DND-41 (cell line): ENCODE data around the gene CACNA1S.

Experiments used
- ATAC-seq: fragments of 200-7000 bp; cut with Tn5 transposase; 3 replicates; pipeline ENCODE4 v1.9.1; 2021; ENCODE audit warnings: low read depth; ENCODE audit not compliant: insufficient read depth
- DNase-seq: peaks from one replicate; pipeline ENCODE4 v3.0.0-alpha.2; 2020
- H2AFZ ChIP-seq: 2 replicates; pipeline ENCODE4 v1.6.0; 2012; ENCODE audit warnings: low read depth, low read length
- H3K27ac ChIP-seq: 2 replicates; pipeline ENCODE4 v1.5.1; 2012; ENCODE audit warnings: low read length, inconsistent platforms
- H3K27me3 ChIP-seq: fragments of 200-600 bp; sonication (generic); 2 replicates; pipeline ENCODE4 v1.6.0; 2012; ENCODE audit warnings: low read length, mild to moderate bottlenecking, inconsistent platforms; ENCODE audit not compliant: insufficient read depth, poor library complexity
- H3K36me3 ChIP-seq: 2 replicates; pipeline ENCODE4 v1.5.1; 2012; ENCODE audit warnings: low read length, inconsistent platforms; ENCODE audit not compliant: insufficient read depth
- H3K4me1 ChIP-seq: 2 replicates; pipeline ENCODE4 v1.5.1; 2012; ENCODE audit warnings: mild to moderate bottlenecking, low read length; ENCODE audit not compliant: insufficient read depth
- H3K4me2 ChIP-seq: 2 replicates; pipeline ENCODE4 v1.6.0; 2012; ENCODE audit warnings: mild to moderate bottlenecking, moderate library complexity, low read length, inconsistent platforms; ENCODE audit not compliant: insufficient read depth
- H3K4me3 ChIP-seq, 2 experiments: fragments of 200-600 bp in 1 of 2; shearing (Covaris generic) in 1 of 2; 2 replicates each; pipeline ENCODE4 v1.5.1; 2012 to 2016; ENCODE audit warnings: inconsistent platforms in 2 of 2, low read length in 2 of 2, mild to moderate bottlenecking in 2 of 2, low read depth in 1 of 2, moderate library complexity in 1 of 2
- H3K79me2 ChIP-seq: 2 replicates; pipeline ENCODE4 v1.6.0; 2012; ENCODE audit warnings: low read length, inconsistent platforms; ENCODE audit not compliant: insufficient read depth
- H3K9ac ChIP-seq: 2 replicates; pipeline ENCODE4 v1.6.0; 2012; ENCODE audit warnings: low read depth, mild to moderate bottlenecking, inconsistent platforms, low read length, moderate library complexity
- H3K9me3 ChIP-seq: 2 replicates; pipeline ENCODE4 v1.5.1; 2012; ENCODE audit warnings: low read length, moderate library complexity, mild to moderate bottlenecking, inconsistent platforms; ENCODE audit not compliant: insufficient read depth, severe bottlenecking
- H4K20me1 ChIP-seq: 2 replicates; pipeline ENCODE4 v1.6.0; 2012; ENCODE audit warnings: low read length; ENCODE audit not compliant: insufficient read depth
- EZH2 ChIP-seq: IDR thresholded peaks from 3 replicates; pipeline ENCODE4 v1.6.1; 2012; ENCODE audit warnings: borderline replicate concordance, low read depth, mild to moderate bottlenecking, moderate library complexity, low read length, inconsistent platforms; ENCODE audit not compliant: severe bottlenecking
- TF ChIP-seq, protein P1 (sequence below): IDR thresholded peaks from 2 replicates; pipeline ENCODE4 v1.5.1; 2012; ENCODE audit warnings: borderline replicate concordance, low read length, moderate library complexity, mild to moderate bottlenecking; ENCODE audit not compliant: poor library complexity, severe bottlenecking; ENCODE audit errors: extremely low read depth

The CACNA1S gene

DNA sequence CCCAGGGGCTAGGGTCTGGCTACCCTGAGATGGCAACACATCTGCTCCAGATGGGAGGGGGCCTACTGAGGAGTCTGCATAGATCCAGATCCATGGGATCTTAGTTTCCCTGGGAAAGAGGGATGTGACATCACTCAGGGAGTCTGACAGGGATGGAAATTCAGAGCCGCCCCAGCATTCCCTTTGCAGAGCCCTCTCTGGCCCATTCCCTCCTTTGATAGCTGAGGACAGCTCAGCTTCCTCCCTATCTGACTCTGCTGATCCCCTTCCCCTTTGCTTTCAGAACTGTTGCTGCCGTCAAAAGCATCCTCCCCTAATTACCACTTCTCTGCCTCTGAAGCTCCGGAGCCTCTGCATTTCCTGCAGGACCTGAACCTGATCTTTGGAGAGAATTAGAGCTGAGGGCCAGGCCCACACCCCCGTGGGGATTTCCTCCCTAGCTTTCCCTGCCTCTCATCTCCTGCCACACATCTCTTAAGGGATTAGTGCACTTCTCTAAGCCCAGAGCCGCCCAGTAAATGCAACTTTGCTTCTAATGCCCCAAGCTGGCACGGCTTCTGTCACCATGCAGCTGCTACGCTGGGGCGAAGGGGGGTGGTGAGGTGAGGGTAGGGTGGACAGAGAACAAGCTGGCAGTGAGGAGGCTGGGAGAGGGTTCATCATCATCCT, 24.3 kb upstream of the CACNA1S start:
- ATAC-seq (no peak), DNase-seq (no peak)
- H3K9ac ChIP-seq: no peak overlapping the region
- H3K9me3 ChIP-seq: no peaks in the 10 kb centered on the region
- no peaks in the 10 kb centered on the region for H3K79me2 ChIP-seq
- H3K4me2 ChIP-seq: no peak overlapping the region
- peaks cover 62% of the 10 kb centered on the region for H3K36me3 ChIP-seq
- no peak for TF ChIP-seq EZH2
- TF ChIP-seq, protein P1, sequence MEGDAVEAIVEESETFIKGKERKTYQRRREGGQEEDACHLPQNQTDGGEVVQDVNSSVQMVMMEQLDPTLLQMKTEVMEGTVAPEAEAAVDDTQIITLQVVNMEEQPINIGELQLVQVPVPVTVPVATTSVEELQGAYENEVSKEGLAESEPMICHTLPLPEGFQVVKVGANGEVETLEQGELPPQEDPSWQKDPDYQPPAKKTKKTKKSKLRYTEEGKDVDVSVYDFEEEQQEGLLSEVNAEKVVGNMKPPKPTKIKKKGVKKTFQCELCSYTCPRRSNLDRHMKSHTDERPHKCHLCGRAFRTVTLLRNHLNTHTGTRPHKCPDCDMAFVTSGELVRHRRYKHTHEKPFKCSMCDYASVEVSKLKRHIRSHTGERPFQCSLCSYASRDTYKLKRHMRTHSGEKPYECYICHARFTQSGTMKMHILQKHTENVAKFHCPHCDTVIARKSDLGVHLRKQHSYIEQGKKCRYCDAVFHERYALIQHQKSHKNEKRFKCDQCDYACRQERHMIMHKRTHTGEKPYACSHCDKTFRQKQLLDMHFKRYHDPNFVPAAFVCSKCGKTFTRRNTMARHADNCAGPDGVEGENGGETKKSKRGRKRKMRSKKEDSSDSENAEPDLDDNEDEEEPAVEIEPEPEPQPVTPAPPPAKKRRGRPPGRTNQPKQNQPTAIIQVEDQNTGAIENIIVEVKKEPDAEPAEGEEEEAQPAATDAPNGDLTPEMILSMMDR: no peak
- no peak overlapping the region for H3K27ac ChIP-seq
- no peaks in the 10 kb centered on the region for H3K27me3 ChIP-seq
- no peak overlapping the region for H3K4me3 ChIP-seq
- H2AFZ ChIP-seq: no peak overlapping the region
- H3K4me1 ChIP-seq: no peaks in the 10 kb centered on the region
- peaks cover 11% of the 10 kb centered on the region for H4K20me1 ChIP-seq

DNA sequence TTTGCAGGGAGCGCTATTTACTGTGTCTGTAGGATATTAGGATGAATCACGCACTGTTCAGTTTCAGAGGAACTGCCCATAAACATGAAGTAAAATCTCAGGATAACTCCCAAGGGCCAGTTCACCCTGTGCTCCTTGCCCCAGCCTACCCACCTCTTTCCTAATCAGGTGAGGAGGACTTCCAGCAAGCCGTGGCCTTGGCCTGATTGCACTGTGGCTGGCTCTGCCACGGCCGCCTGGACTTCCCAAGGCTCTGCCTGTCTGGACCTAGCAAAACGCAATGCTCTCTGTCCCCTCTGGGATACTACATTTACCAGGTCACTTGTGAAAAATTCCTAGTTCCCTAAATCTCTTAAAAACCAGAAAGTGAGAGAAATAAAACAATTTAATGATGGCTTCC, 22.2 kb upstream of the CACNA1S start:
- Histone ChIP-seq H3K79me2 (no peaks in the 10 kb centered on the region), H3K9ac (no peak overlapping the region), H3K27ac (no peak overlapping the region), H4K20me1 (peaks cover 8% of the 10 kb centered on the region), H3K36me3 (peaks cover 42% of the 10 kb centered on the region), H3K4me2 (no peak overlapping the region), H3K4me3 (no peak overlapping the region), H2AFZ (no peak overlapping the region), H3K27me3 (no peaks in the 10 kb centered on the region), H3K9me3 (no peaks in the 10 kb centered on the region), H3K4me1 (no peaks in the 10 kb centered on the region)
- ATAC-seq (no peak), DNase-seq (no peak)
- TF ChIP-seq, protein P1: no peak

DNA sequence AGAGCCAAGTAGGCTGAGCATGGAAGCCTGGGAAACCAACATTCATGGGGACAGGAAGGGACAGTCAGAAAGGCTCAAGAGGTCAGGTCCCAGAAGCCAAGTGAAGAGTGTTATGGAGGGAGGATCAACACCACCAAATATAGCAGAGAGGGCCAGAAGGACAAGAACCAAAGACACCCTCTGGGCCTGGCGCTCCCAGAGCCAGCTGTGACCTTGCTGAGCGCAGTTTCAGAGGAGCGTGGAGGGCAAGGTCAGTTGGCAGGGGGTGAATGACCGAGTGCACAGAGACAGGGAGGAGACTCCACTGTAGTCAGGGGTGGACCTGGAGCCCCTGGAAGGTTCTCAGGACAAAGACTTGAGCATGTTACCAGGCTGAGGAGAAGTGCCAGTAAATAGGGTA, 19.2 kb upstream of the CACNA1S start:
- no peak overlapping the region for H2AFZ ChIP-seq
- no peak overlapping the region for H3K4me3 ChIP-seq
- H4K20me1 ChIP-seq: no peaks in the 10 kb centered on the region; the same call in 1 of the 2 replicates
- TF ChIP-seq, protein P1: no peak
- TF ChIP-seq EZH2: no peak
- ATAC-seq (no peak), DNase-seq (no peak)
- H3K9ac ChIP-seq: no peak overlapping the region
- H3K79me2 ChIP-seq: no peaks in the 10 kb centered on the region
- H3K36me3 ChIP-seq: peaks cover 23% of the 10 kb centered on the region
- no peaks in the 10 kb centered on the region for H3K27me3 ChIP-seq
- no peak overlapping the region for H3K27ac ChIP-seq
- H3K4me1 ChIP-seq: no peaks in the 10 kb centered on the region
- H3K9me3 ChIP-seq: no peaks in the 10 kb centered on the region
- H3K4me2 ChIP-seq: no peak overlapping the region

DNA sequence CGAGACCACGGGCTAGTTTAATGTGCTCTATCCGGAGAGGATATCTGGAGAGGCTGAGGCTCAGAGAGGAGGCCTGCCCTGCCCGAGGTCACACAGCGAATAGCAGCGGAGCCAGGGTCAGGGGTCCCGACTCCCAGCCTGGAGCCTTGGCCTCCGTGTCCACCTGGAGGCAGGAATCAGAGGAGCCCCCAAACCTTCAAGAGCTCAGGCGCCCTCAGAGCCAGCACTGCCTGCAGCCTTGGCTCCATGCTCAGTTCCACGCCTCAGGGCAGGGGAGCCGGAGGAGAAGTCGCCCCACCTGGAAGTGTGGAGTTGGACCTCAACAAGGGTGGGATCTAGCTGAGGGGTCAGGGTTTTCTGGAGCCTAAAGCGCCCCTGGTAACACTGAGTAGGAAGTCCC, 16.7 kb upstream of the CACNA1S start:
- no peaks in the 10 kb centered on the region; the same call in 1 of the 2 replicates for H4K20me1 ChIP-seq
- no peak for DNase-seq
- H3K79me2 ChIP-seq: no peaks in the 10 kb centered on the region
- TF ChIP-seq, protein P1: no peak
- no peak for TF ChIP-seq EZH2
- H3K4me2 ChIP-seq: no peak overlapping the region
- no peaks in the 10 kb centered on the region for H3K9me3 ChIP-seq
- no peak overlapping the region for H3K9ac ChIP-seq
- no peak overlapping the region for H2AFZ ChIP-seq
- H3K4me1 ChIP-seq: no peaks in the 10 kb centered on the region
- no peak for ATAC-seq
- H3K4me3 ChIP-seq: no peak overlapping the region
- 0 out of 2 replicates have a peak, but pooled peaks cover under 1% of the 10 kb centered on the region for H3K36me3 ChIP-seq
- no peak overlapping the region for H3K27ac ChIP-seq
- H3K27me3 ChIP-seq: peaks cover 9% of the 10 kb centered on the region
